Measurements from ENCODE around the gene TXNDC2.
"Not testable (repeated sequence)": the region's sequence is repeated elsewhere in the genome, so short reads cannot be mapped to it uniquely, and the experiment has no call there.

TXNDC2 gene

DNA sequence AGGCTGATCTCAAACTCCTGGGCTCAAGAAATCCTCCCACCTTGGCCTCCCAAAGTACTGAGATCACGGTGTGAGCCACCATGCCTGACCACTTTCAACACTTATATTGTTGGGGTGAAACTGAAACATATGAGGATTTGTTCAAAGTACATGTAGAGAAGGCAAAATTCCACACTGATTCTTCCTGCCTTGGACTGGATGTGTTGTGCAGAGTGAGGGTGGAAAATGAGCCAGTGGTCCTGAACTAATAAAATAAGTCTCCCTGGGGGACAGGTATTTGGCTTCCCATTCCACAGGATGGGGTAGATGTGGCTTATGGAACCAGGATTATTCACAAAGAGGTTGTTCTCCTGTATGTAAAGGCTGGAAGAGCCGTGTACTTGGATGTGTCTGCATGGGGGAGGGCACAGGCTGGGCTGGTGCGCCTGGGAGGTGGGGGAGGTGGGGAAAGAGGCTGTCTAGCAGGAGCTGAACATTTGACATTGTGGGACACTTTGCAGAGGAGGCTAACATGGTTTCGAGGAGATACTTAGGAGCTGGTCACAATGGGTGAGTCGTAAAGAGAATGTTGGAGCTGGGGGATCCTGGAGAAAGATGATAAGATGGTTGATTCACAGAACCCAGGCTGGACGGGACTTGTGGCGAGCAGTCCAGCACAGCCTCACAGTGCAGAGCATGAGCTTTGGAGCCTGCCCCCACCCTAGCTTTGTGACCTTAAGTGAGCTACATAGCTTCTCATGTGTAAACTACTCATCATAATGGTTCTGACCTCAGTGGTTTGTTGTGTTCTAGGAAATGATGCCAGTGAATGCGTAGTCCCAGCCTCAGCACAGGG, at the start of gene TXNDC2:
Gene TXNDC2, plus strand, starts transcription at position 804 of the 835 bp plus-strand sequence. CDS start 708 bp downstream, outside the sequence.
- no peak for DNase-seq (ENCODE audit: low read depth)

DNA sequence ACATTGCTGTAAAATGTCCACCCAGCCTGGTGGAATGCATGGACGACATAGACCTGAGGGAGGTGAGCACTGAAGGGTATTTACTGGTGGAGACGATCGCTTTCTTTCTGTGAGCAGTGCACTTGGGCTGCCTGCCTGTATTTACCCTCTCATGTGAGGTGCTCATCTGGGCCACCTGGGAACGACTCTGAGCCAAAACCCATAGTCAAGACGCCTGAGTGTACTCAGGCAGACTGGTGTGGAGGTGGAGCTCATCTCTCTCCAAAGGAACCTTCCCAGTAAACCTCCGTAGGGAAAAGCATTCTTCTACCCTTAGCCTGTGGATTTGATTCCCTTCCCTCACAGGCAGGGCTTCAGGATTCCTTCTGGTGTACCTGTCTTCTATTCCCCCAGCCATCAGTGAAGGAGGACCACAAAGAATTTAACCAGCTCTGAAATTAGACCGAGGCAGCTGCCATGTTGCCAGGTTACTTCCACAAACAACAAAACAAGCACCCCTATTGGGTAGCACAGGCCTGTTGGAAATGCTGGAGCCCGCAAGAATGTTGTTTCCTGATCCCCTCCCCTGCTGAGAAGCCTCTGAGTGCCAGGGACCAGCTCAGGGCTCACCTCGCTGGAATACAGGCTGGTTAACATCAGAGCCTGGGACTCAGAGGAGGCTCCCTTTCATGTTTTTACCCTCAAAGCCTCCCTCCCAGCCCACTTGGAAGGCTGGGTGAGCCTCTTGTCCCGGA, 47.5 kb upstream of the TXNDC2 start:
- DNase-seq (ENCODE audit: low read depth): no peak

DNA sequence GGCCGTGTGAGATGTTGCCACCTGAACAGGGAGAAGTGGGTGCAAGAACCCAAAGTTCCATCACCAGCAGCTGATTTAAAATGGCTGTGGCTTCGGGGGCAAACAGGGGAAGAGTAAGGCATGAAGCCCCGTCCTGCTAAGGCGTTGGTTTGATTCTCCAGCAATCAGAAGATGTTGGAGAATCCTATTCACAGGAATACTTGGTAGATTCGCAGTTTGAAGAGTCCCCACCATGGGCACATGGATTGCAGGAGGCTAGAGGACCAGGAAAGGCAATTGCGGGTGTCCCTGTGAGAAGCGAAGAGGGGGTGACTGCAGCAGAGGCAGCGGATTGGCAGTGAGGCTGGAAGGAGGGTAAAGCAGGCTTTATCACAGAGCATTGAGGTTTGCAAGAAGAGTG, 46.6 kb upstream of the TXNDC2 start:
- no peak for DNase-seq (ENCODE audit: low read depth)

DNA sequence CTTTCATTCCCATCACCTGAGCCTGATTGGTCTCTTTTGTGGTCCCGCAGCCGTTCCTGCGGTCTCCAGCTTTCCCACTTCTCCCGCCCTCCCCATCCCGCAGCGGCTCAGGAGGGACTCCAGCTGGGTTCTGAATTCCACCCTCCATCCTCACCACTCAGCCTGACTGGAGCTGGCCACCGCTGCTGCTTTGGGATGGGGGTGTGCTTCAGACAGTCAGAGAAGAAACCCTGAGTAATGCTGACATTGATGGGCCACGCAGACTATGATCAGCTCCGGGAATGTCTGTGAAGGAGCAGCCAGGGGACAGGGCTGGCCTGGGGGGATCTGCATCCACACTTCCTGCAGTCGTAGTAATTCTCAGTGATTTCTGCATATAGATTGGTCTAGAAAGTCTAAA, 45.9 kb upstream of the TXNDC2 start:
- DNase-seq (ENCODE audit: low read depth): no peak

DNA sequence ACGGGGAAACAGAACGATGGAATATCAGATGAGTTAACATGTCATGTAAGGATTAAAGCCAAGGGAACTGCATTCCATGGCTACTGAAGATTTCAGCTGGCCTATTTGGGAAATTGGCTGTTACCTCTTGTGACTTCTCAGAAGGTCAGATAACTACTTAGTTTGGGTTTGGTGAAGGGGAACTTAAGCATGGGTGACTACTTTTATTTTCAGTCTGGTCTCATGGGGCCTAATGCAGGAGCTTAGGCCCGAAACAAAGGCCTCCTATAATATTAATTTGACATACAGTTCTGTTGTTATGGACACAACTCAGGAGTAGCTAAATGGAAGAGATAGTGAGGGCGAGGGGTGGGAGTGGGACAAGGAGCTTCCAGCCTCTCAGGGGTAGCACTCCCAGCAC, 44.0 kb upstream of the TXNDC2 start:
- DNase-seq (ENCODE audit: low read depth): no peak

DNA sequence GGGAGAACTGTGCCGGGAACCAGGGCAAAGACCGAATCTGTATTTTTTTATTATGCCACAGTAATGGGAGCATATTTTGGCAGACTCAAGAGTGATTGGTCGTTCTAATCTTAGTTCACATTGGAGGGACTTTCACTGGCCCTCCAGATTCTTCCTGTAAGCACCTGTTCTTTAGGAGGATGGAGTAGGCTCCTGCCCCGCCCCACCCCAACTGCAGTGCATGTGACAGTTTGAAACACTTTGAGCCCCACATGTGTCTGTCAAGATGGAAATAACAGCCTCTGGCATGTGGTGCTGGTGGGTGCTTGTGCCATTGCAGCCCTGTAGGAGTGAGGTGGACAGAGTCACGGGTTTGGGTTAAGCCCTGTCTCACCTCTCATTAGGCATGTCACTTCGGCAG, 43.3 kb upstream of the TXNDC2 start:
- DNase-seq (ENCODE audit: low read depth): no peak

DNA sequence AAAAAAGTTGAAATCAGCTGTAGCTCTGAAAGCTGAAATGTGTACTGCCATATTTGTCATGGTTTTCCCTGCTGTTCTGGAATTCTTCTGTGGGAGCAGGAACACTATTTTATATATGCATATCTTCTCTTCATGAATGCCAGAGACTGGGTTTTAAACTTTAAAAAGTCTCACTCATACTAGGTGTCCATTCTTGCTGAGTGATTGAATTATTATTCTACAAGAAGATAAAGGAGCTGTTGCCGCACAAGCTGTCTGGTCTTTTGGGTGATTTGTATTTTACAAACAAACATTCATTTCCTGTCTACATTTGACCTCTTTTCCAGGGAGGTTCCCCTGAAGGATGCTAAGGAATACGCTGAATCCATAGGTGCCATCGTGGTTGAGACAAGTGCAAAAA, 40.5 kb upstream of the TXNDC2 start:
- no peak for DNase-seq (ENCODE audit: low read depth)

DNA sequence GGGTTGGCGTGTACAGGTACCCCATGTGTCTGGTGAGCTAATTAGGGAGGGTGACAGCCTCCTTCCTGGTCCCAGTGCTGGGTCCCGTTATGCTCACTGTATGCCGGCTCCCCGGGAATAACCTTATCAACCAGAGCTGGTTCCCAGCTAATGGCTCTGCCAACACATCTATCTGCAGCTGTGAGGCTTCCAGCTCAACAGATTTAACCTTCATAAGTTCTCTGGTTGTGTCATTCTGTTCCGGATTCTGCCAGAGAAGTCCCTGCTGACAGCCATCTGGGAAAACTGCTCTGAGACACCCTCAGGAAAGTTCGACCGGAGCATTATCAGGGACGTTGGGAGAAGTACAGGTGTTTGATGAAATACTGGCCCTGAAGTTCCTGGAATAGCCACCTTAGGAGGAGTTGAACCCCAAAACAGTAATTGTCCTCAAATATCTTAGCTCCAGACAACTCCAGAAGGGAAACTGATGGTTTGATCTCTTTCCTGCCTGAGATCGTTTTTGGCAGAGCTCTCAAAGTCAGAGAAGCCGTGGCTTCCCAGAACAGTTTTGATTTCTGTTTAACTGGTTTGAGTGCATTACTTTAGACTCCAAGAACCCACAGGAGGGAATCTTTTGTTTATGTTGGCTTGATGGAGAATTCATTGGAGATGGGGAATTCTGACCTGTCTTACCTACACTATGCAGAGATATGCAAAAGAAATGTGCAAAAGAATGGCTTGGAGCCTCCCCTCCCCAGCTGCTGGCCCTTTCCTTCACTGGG, 39.4 kb upstream of the TXNDC2 start:
- DNase-seq (ENCODE audit: low read depth): no peak

DNA sequence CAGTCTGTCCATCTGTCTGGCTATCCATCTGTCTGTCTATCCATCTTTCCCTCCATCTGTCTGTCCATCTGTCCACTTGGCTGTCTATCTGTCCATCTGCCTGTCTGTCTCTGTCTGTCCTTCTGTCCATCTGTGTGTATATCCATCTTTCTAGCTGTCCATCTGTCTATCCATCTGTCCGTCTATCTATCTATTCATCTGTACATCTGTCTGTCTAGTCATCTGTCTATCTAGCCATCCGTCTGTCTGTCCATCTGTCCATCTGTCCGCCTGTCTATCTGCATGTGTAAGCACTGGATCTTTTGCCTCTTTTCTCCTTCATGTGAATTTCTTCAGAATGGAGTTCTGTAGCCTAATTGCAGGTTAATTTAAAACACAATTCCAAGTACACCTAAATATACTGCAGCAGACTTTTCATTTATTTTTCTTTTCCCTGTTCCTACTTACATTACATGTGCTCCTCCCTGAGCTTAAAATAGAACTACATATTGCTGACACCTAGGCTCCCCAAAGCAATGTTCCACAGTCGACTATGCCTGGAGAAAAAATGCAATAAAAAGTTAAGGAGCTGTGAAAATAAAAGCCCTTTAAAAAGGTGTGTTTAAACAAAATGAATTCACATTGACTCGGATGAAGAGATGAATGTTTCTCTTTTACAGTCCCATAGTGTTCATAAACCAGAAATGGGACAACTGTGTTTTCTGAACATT, 37.4 kb upstream of the TXNDC2 start:
- DNase-seq (ENCODE audit: low read depth): no peak

DNA sequence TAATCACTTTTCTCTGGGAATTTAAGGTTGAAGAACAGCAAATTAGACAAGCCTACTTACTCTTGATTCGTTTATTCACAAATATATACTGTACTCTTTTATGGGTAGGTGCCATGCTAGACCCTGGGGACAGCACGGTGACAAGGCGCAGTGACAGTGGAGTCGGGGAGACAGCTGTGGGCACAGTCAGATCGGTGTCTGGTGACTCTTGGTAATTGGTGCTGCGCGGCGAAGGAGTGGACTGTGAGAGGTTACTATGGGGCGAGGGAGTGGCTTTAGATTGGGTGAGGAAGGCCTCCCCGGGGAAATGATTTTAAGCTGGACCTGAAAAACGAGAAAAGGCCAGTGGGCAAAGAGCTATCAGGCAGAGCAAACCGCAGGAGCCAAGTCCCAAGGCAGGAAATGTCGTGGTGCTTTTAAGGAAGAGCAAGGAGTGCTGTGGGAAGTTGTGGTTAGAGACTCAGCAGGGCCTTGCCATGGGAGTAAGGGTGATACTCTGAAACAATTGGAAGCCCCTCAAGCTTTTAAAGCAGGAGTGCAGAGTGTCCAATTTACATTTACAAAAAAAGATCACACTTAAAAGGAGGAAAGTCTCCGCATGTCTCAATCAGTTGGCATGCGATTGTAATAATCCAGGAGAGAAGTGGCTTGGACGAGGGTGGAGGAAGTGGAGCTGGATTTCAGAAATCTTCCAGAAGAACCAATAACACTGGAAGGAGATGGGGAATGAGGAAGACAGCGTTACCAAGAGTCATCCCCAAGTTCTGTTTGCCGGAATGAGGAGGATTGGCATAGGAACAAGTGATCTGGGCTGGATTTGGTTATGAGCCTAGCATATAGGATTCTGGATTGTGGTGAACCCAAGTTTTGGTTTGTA, 36.1 kb upstream of the TXNDC2 start:
- no peak for DNase-seq (ENCODE audit: low read depth)

DNA sequence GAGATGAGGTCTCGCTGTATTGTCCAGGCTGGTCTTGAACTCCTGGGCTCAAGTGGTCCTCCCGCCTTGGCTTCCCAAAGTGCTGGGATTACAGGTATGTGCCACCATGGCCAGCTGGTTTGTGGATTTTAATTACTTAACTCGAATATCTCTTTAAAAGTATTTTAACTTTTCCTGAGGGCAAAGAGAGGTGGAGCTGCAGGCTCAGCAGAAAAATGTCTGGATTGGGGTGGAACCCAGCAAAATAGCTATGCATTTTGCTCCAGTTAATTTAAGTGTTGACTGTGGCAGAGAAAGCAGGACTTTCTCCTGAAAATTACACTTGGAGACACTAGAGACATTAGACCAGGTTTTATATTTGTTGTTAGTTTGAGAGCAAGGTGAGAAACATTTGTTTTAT, 35.5 kb upstream of the TXNDC2 start:
- DNase-seq (ENCODE audit: low read depth): no peak

DNA sequence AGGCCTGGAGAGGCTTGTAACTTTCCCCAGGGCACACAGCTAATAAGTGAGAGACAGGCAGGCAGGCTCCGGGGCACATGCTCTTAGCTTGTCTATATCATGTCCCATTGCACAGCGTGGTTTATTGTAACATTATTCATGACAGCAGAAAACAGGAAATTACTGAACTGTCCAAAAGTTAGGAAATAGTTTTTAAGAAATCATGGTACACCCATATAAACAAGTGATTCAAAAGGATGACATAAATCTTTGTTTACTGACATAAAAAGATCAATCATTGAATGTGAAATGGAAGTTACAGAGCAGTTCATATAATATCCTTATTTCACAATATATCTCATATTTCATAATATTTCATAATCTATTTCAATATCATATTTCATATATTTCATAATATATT, 34.3 kb upstream of the TXNDC2 start:
- no peak for DNase-seq (ENCODE audit: low read depth)

DNA sequence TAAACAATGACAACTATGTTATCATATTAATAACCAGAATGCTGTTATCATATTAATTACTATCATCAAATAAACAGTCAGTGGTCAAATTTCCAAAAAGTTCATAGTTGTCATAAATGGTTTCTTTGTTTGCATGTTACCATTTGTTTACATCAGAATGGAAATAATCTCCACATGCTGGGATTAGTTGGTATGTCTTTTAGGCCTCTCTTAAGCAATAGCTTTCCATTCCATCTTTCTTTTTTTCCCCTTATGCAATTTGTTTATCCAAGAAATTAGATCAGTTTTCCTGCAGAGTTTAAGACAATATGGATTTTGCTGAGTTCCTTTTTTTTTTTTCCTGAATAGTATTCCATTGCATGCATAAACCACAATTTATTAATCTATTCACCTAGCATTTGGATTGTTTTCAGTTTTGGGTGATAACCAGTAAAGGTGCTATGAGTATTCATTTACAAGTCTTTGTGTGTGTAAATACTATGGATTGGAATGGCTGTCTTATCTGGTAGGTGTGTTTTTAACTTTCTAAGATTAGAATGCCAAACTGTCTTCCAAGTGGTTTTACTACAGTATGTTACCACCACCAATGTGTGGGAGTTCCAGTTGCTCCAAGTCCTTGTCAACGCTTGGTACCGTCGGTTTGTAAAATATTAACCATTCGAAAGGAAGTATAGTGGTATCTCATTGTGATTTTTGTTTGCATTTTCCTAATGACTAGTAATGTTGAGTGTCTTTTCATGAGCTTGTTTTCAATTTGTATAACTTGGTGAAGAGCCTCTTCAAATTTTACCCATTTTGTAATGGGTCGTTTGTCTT, 33.3 kb upstream of the TXNDC2 start:
- no peak for DNase-seq (ENCODE audit: low read depth)

DNA sequence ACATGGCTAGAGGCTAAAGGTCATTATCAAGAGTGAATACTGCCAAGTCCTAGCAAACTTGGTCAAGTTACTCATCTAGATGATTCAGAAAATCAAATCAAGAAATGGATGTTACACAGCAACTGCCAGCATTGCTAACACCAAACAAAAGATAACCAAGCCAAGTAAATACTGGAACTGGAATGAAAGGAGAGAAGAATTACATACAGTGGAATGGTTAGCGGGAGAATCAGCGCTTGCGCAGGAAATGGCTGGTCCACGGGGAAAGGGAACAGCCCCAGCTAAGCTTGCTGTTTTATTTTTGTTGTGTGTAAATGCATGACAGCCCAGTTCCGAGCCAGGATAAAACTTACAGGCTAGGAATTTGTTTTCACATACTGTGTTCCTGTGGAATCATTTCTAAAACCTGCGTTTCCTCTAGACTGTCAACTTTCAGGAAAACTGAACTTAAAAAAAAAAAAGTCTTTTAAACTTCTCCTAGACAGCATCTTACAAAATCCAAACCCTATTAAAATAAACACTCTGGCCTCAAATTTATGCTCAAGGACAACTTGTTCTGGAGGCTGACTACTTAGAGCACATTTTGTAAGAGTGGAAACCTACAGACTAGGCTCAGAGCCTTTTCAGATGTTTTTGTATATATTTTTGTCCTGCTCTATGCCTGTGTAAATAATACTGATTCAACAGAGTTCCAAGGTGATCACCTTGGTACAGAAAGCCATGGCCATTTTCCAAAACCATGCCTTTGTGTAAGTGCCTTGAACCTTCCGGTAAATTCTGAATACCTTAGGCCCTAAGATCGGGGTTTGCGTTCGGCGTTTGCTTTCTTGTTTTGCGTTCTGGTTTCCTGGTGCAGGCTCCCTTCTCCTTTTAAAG, 30.7 kb upstream of the TXNDC2 start:
- no peak for DNase-seq (ENCODE audit: low read depth)

DNA sequence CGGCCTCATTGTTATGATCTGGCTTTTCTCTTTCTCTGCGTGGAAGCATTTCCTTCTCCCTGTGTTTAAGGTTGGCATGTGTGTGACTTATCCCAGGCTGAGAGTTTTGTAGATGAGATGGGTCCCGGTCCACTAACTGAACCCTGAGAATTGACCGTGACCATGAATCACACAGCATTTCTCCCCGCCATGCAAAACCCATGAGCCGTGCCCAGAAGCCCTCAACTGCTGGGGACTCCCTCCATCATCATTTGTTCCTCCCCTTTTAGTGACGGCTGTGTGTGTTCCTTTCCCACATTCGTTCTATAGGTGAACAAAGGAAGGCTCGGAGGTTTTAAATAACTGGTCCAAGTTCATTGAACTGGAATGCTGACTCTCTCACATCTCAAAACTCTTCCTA, 30.1 kb upstream of the TXNDC2 start:
- DNase-seq (ENCODE audit: low read depth): no peak

DNA sequence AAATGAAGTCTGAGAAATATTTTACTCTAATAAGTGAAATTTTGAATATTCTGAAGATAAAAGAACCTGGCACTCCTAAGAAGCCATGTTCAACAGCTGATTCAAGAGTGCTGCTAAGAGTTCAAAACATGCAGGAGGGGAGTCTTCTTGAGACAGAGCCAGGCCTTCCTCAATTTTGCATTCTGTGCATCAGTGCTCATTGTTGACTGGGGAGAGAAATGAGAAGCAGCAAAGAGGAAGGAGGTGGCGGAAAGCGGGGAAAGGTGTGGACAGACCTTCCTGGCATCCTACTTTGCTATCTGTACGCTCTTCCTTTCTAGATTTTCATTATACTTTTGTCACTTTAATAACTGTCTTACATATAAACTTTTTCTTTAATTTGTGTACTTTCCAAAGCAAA, 29.7 kb upstream of the TXNDC2 start:
- DNase-seq (ENCODE audit: low read depth): no peak

DNA sequence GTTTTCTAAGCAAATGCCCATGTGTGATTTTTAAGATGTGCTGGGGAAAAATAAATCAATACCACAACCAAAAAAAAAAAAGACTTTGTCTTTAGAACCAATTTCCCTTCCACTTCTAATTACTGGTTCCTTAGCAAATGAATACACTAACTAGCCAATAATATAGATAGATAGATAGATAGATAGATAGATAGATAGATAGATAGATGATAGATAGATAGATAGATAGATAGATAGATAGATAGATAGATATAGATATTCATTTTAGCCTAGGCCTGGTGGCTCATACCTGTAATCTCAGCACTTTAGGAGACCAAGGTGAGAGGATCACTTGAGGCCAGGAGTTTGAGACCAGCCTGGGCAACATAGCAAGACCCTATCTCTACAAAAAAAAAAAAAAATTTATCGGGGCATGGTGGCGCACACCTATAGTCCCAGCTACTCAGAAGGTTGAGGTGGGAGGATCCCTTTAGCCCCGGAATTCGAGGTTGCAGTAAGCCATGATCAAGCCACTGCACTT, 28.2 kb upstream of the TXNDC2 start:
- DNase-seq (ENCODE audit: low read depth): not testable (repeated sequence)

DNA sequence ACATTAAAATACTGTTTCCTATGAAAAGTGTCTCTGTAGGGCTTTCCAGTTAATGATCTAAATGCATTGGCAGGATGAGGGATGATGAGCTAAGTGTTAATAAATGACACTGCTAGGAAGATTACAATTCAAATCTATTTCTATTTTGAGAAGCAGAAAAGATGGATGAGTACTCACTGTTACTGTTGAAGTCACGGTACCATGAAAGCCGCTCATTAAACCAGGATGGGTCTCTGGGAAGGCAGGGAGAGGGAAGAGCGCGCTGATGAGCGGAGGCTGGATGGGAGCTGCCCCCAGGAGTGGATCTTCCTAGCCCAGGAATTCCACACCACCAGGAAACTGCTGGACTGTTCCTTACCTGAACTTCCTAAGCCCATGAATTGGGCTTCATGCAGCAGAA, 27.1 kb upstream of the TXNDC2 start:
- DNase-seq (ENCODE audit: low read depth): no peak

DNA sequence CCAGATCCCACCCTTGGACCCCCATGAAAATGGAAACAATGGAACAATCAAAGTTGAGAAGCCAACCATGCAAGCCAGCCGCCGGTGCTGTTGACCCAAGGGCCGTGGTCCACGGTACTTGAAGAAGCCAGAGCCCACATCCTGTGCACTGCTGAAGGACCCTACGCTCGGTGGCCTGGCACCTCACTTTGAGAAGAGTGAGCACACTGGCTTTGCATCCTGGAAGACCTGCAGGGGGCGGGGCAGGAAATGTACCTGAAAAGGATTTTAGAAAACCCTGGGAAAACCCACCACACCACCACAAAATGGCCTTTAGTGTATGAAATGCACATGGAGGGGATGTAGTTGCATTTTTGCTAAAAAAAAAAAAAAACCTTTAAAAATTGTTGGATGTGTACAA, 26.5 kb upstream of the TXNDC2 start:
- DNase-seq (ENCODE audit: low read depth): no peak

Measured in stimulated activated CD4-positive, alpha-beta T cell treated with anti-CD3 and anti-CD28 coated beads, Interleukin-2, amount 100 ng/mL, for 4 hours (primary cell).